ENCODE measurements around the gene OR14J1.

GRCh38 chr6:29259721-29260120 lies 41.8 kb upstream of the OR14J1 start:
- no peak for TF ChIP-seq CTCF (IDR thresholded peaks at IDR 0.05)
- TF ChIP-seq ZFX (IDR thresholded peaks at IDR 0.05; ENCODE audit: borderline replicate concordance) = no peak
